GM21786 (cell line): Measurements from ENCODE around the gene TYW5.
"Not testable (repeated sequence)": the region's sequence is repeated elsewhere in the genome, so short reads cannot be mapped to it uniquely, and the experiment has no call there.

Experiments used
- ATAC-seq: cut with Tn5 transposase; IDR thresholded peaks from one replicate; pipeline ENCODE4 v1.9.1; 2021; ENCODE audit not compliant: unreplicated experiment

TYW5 gene

DNA sequence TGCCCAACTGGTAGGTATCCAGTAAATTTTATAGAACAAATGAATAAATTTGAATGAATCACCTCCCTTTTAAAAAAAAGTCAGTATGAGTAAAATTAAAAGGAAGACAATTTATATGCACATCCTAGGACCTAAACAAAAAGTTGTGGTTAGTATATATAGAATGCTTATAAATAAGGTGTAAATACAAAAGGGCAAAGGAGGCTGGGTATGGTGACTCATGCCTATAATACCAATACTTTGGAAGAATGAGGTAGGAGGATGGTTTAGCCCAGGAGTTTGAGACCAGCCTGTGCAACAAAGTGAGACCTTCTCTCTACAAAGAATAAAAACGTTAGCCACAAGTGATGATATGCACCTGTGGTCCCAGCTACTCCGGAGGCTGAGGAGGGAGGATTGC, 31.4 kb downstream of the TYW5 start:
- no peak for ATAC-seq

GRCh38 chr2:199922856-199923255, 32.4 kb downstream of the TYW5 start:
- ATAC-seq: no peak

DNA sequence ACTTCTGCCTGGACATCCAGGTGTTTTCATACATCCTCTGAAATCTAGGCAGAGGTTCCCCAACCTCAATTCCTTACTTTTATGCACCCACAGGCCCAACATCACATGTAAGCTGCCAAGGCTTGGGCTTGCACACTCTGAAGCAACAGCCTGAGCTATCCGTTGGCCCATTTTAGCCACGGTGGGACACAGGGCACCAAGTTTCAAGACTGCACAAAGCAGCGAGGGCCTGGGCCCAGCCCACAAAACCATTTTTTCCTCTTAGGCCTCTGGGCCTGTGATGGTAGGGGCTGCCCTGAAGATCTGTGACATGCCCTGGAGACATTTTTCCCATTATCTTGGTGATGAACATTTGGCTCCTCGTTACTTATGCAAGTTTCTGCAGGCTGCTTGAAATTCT, 38.3 kb downstream of the TYW5 start:
- ATAC-seq: no peak

DNA sequence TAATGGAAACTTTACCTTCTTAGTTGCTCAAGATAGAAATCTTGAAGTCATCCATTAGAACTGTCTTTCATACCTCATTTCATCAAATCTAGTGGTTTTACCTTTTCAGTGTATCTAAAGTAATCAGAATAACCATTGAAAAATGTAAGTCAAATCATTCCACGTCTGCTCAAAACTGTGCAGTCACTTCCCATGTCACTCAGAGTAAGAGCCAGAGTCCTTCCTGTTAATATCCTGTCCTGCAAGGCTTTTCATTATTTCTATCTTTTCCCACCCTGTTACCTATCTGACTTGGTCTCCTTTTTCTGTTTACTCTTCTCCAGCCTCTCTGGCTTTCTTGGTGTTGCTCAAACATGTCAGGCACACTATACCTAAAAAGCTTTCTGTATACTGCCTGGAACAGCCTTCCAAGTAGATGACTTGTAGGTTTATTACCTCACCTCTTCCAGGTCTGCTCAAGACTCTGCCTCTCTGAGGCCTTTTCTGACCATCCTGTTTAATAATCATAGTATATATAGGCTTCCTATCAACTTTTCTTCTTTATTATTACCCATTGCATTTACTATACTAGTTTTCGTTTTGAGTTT, 40.8 kb downstream of the TYW5 start:
- ATAC-seq: no peak

- not testable (repeated sequence) for ATAC-seq
Measured at GRCh38 chr2:199912553-199913114, 42.7 kb downstream of the TYW5 start.

DNA sequence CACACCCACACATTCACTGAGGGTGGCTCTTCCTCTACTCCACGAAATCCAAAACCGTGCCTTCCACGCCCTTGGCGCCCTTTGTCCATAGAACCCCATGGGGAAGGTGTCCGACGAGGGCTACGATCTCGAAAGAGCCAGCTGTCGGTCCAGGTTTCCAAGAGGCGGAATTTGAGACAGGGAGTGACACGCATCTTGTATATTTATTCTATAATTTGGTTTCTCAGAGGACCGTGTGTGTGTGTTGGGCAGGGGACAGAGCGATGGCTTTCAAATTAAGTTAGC, 43.5 kb downstream of the TYW5 start:
- ATAC-seq: no peak

- ATAC-seq: peak; percentile 86
Measured at GRCh38 chr2:199911052-199911876, 44.0 kb downstream of the TYW5 start, which contains the start of gene C2orf69. TSS of gene C2orf69 (plus strand) at chr2:199911293. CDS start at chr2:199911439, 146 bp downstream.

DNA sequence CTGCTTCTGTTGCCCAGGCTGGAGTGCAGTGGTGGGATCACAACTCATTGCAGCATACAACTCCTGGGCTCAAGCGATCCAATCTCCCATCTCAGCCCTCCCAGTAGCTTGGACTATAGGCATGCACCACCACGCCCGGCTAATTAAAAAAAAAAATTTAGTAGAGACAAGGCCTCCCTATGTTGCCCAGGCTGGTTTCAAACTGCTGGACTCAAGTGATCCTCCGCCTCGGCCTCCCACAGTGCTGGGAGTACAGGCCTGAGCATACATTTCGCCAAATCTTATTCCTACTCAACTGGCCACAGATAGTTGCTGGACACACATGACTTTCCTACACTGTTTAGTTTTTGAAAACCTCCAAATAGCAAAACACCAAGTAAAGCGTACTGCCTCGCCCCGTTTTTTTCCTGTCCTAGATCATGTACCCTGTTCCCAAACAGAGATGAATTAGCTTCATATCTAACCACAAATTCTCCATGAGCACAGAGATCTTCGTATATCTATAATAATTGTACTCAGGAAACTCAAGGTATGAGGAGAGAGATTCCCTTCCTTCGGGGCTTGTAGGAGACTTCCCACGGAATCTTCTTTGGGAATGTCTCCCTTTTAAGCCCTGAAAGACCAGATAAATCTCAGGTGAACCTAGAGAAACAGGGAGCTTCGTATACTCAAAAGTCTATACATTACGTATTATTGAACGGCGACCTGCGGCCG, 44.8 kb downstream of the TYW5 start:
- no peak for ATAC-seq

DNA sequence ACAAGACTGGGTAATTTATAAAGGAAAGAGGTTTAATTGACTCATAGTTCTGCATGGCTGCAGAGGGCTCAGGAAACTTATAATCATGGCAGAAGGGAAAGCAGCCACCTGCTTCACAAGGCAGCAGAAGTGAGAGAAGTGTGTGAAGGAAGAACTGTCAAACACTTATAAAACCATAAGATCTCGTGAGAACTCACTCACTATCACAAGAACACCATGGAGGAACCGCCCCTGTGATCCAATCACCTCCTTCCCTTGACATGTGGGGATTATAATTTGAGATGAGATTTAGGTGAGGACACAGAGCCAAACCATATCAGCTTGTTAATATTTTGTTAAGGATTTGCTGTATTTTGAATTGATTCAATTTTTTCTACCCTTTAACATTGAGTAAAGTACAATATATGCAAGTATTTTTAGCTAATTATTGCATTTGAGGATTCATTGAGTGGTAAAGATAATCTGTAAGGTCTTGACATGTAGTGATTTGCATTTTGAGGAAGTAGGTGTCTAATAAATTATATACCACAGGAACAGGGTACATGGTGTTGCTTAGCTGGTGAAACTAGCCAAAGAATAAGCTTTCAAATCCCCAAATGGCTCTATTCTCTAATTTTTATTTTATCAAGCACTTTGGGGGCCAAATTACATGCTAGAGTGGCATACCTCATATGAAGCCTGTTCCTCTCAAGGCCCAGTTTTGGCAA, 48.1 kb downstream of the TYW5 start:
- ATAC-seq: no peak

DNA sequence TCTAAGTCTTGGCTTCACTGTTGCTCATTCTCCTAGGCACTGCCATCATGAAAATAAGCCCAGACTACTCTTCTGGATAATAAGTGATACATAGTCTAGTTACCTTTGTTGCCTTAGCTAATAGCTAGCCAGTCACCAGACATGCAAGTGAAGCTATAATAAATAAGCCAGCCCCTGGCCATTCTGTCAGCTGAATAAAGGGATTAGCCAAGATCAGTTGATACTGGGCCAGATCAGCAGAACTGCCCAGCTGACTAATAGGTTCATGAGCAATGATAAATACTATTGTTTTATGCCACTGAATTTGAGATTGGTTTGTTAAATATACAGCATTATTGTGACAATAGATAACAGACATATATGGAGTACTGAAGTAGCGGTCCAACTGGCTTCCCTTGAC, 52.2 kb downstream of the TYW5 start:
- ATAC-seq: no peak

GRCh38 chr2:199902486-199903110, 52.7 kb downstream of the TYW5 start:
- no peak for ATAC-seq

GRCh38 chr2:199901942-199902341, 53.3 kb downstream of the TYW5 start:
- ATAC-seq: no peak

GRCh38 chr2:199896617-199897016, 58.7 kb downstream of the TYW5 start:
- no peak for ATAC-seq

GRCh38 chr2:199895406-199895805, 59.9 kb downstream of the TYW5 start:
- no peak for ATAC-seq

DNA sequence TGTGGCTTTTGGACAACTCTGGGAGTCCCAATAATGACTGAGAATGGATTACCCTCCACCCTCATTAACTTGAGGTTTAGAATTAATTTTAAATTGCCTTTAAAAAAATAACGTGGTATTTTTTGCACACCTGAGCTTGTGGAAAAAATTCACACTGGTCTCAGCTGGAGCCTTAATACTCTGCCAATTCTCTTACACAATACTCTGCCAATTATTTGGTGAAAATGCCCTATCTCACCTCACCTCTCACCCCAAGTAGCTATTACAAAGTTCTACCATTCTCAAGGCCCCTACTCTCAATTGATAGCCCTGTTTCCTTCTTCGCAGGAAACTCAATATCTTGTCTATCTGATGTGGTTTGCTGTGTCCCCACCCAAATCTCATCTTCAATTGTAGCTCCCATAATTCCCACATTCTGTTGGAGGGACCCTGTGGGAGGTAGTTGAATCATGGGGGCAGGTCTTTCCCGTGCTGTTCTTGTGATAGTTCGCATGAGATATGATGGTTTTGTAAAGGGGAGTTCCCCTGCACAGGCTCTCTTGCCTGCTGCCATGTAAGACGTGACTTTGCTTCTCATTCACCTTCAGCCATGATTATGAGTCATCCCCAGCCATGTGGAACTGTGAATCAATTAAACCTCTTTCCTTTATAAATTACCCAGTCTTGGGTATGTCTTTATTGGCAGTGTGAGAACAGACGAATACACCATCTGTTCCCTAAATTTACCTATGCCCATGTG, 71.6 kb downstream of the TYW5 start:
- ATAC-seq: no peak

- ATAC-seq: no peak
Measured at GRCh38 chr2:199882667-199883066, 72.6 kb downstream of the TYW5 start.
